ENCODE results near the gene TFF3. TPM values are rescaled to one million over a fixed set of nuclear protein-coding genes. Genes with fewer than 3 reads are reported as not detected.

Gene TFF3
- total and polyA plus RNA-seq, 2 donors = 5.1 to 13.6 TPM

GRCh38 chr21:42276526-42277154 lies 38.6 kb downstream of the TFF3 start:
- WGBS = 96% methylated on average over 17 of the region's 17 CpGs
- DNase-seq (ENCODE audit: low read depth in 6 of 9, low spot score in 9 of 9) = no peak
- H3K36me3 ChIP-seq (ENCODE audit: control insufficient read depth in 2 of 2, insufficient read depth in 2 of 2, low read length in 1 of 2) = peaks cover 63 to 91% of the 10 kb centered on the region in 2 donors
- H3K27ac ChIP-seq (ENCODE audit: low read depth in 1 of 2, low read length in 1 of 2) = no peak overlapping the region
- H3K4me1 ChIP-seq (ENCODE audit: control insufficient read depth in 2 of 2, insufficient read depth in 2 of 2, low read length in 2 of 2) = no peaks in the 10 kb centered on the region
- H3K4me3 ChIP-seq (ENCODE audit: low read length in 2 of 2) = no peak overlapping the region
- no peaks in the 10 kb centered on the region for H3K27me3 ChIP-seq (ENCODE audit: control insufficient read depth in 2 of 2, insufficient read depth in 1 of 2, low read length in 1 of 2)
- no peaks in the 10 kb centered on the region for H3K9me3 ChIP-seq (ENCODE audit: control insufficient read depth in 2 of 2, insufficient read depth in 1 of 2, low read length in 1 of 2)

- no peaks in the 10 kb centered on the region for H3K9me3 ChIP-seq (ENCODE audit: control insufficient read depth in 2 of 2, insufficient read depth in 1 of 2, low read length in 1 of 2)
- H3K4me1 ChIP-seq (ENCODE audit: control insufficient read depth in 2 of 2, insufficient read depth in 2 of 2, low read length in 2 of 2) = no peaks in the 10 kb centered on the region
- 97% methylated on average over 13 of the region's 13 CpGs for WGBS
- H3K27ac ChIP-seq (ENCODE audit: low read depth in 1 of 2, low read length in 1 of 2) = no peak overlapping the region
- no peaks in the 10 kb centered on the region for H3K27me3 ChIP-seq (ENCODE audit: control insufficient read depth in 2 of 2, insufficient read depth in 1 of 2, low read length in 1 of 2)
- no peak for DNase-seq (ENCODE audit: low read depth in 6 of 9, low spot score in 9 of 9)
- no peak overlapping the region for H3K4me3 ChIP-seq (ENCODE audit: low read length in 2 of 2)
- peaks cover 65 to 88% of the 10 kb centered on the region in 2 donors for H3K36me3 ChIP-seq (ENCODE audit: control insufficient read depth in 2 of 2, insufficient read depth in 2 of 2, low read length in 1 of 2)
Observed at GRCh38 chr21:42276076-42276475, 39.1 kb downstream of the TFF3 start.

GRCh38 chr21:42272984-42273600 lies 42.1 kb downstream of the TFF3 start:
- H3K27ac ChIP-seq (ENCODE audit: low read depth in 1 of 2, low read length in 1 of 2) = no peak overlapping the region

GRCh38 chr21:42272109-42272962 lies 42.9 kb downstream of the TFF3 start:
- WGBS = 98% methylated on average over 15 of the region's 15 CpGs
- H3K9me3 ChIP-seq (ENCODE audit: control insufficient read depth in 2 of 2, insufficient read depth in 1 of 2, low read length in 1 of 2) = no peaks in the 10 kb centered on the region
- no peak overlapping the region for H3K4me3 ChIP-seq (ENCODE audit: low read length in 2 of 2)
- peaks cover 43 to 54% of the 10 kb centered on the region in 2 donors for H3K36me3 ChIP-seq (ENCODE audit: control insufficient read depth in 2 of 2, insufficient read depth in 2 of 2, low read length in 1 of 2)
- DNase-seq (ENCODE audit: low read depth in 6 of 9, low spot score in 9 of 9) = no peak
- H3K4me1 ChIP-seq (ENCODE audit: control insufficient read depth in 2 of 2, insufficient read depth in 2 of 2, low read length in 2 of 2) = peaks cover 22 to 25% of the 10 kb centered on the region in 2 donors
- no peaks in the 10 kb centered on the region for H3K27me3 ChIP-seq (ENCODE audit: control insufficient read depth in 2 of 2, insufficient read depth in 1 of 2, low read length in 1 of 2)
- no peak overlapping the region for H3K27ac ChIP-seq (ENCODE audit: low read depth in 1 of 2, low read length in 1 of 2)

More at GRCh38 chr21:42272984-42273600, 42.1 kb downstream of the TFF3 start:
- Histone ChIP-seq H3K4me3 (ENCODE audit: low read length in 2 of 2) (no peak overlapping the region), H3K36me3 (ENCODE audit: control insufficient read depth in 2 of 2, insufficient read depth in 2 of 2, low read length in 1 of 2) (peaks cover 49 to 61% of the 10 kb centered on the region in 2 donors), H3K4me1 (ENCODE audit: control insufficient read depth in 2 of 2, insufficient read depth in 2 of 2, low read length in 2 of 2) (peaks cover 15 to 17% of the 10 kb centered on the region in 2 donors), H3K9me3 (ENCODE audit: control insufficient read depth in 2 of 2, insufficient read depth in 1 of 2, low read length in 1 of 2) (no peaks in the 10 kb centered on the region), H3K27me3 (ENCODE audit: control insufficient read depth in 2 of 2, insufficient read depth in 1 of 2, low read length in 1 of 2) (no peaks in the 10 kb centered on the region)
- 97% methylated on average over 29 of the region's 29 CpGs for WGBS
- no peak for DNase-seq (ENCODE audit: low read depth in 6 of 9, low spot score in 9 of 9)

- WGBS = 98% methylated on average over 6 of the region's 6 CpGs
- H3K4me1 ChIP-seq (ENCODE audit: control insufficient read depth in 2 of 2, insufficient read depth in 2 of 2, low read length in 2 of 2) = peaks cover 26 to 36% of the 10 kb centered on the region in 2 donors
- DNase-seq (ENCODE audit: low read depth in 6 of 9, low spot score in 9 of 9) = no peak
- no peak overlapping the region for H3K27ac ChIP-seq (ENCODE audit: low read depth in 1 of 2, low read length in 1 of 2)
- H3K4me3 ChIP-seq (ENCODE audit: low read length in 2 of 2) = no peak overlapping the region
- H3K27me3 ChIP-seq (ENCODE audit: control insufficient read depth in 2 of 2, insufficient read depth in 1 of 2, low read length in 1 of 2) = no peaks in the 10 kb centered on the region
- peaks cover 31 to 43% of the 10 kb centered on the region in 2 donors for H3K36me3 ChIP-seq (ENCODE audit: control insufficient read depth in 2 of 2, insufficient read depth in 2 of 2, low read length in 1 of 2)
- H3K9me3 ChIP-seq (ENCODE audit: control insufficient read depth in 2 of 2, insufficient read depth in 1 of 2, low read length in 1 of 2) = no peaks in the 10 kb centered on the region
Observed at GRCh38 chr21:42271065-42271464, 44.1 kb downstream of the TFF3 start.

DNA sequence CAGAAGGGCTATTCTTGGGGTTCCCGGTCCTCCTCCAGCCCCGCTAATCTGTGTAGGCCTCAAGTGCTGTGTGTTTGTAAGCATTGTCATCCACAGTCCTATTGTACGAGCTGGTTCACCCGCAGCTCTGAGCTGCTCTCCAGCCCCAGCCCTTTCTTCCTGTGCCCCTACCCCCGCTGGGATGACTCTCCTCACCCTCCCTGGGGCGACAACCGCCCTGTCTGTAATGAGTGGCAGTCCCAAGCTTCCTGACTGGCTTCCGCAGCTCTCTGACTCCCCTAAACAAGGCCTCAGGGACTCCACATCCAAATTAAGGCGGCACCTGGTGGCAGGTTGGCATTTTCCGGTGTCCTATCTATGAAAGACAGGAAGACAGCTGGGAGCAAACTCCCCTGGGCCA lies 45.8 kb downstream of the TFF3 start:
- Histone ChIP-seq H3K4me1 (ENCODE audit: control insufficient read depth in 2 of 2, insufficient read depth in 2 of 2, low read length in 2 of 2) (peaks cover 31 to 48% of the 10 kb centered on the region in 2 donors), H3K36me3 (ENCODE audit: control insufficient read depth in 2 of 2, insufficient read depth in 2 of 2, low read length in 1 of 2) (peaks cover 21 to 29% of the 10 kb centered on the region in 2 donors), H3K4me3 (ENCODE audit: low read length in 2 of 2) (no peak overlapping the region), H3K27ac (ENCODE audit: low read depth in 1 of 2, low read length in 1 of 2) (peak overlapping the region in 1 of 2 donors; percentile 42), H3K9me3 (ENCODE audit: control insufficient read depth in 2 of 2, insufficient read depth in 1 of 2, low read length in 1 of 2) (no peaks in the 10 kb centered on the region), H3K27me3 (ENCODE audit: control insufficient read depth in 2 of 2, insufficient read depth in 1 of 2, low read length in 1 of 2) (no peaks in the 10 kb centered on the region)
- DNase-seq (ENCODE audit: low read depth in 6 of 9, low spot score in 9 of 9) = peak in 2 of 9 donors; percentile 26 to 57
- WGBS = 16% methylated on average over 10 of the region's 10 CpGs

DNA sequence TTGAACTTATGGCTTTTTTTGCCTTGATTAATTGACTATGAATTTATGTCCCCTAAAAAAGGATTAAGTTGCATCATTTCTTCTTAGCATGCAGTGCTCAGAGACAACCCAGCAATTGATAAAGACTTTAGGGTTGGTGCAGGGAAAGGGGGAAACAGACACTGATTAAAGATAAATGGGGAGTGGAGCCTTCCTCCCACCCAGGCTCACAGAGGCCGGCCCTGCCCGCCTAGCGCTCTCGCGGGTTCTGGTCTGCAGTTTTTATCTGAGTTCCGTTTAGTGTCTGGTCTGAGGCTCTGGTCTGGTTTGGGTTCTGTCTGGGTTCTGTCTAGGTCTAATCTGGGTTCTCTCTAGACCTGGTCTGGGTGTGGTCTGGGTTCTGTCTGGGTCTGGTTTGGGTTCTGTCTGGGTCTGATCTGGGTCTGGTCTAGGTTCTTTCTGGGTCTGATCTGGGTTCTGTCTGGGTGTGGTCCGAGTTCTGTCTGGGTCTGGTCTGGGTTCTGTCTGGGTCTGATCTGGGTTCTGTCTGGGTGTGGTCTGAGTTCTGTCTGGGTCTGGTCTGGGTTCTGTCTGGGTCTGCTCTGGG lies 48.1 kb downstream of the TFF3 start:
- WGBS = 75% methylated on average over 7 of the region's 7 CpGs
- no peak for DNase-seq (ENCODE audit: low read depth in 6 of 9, low spot score in 9 of 9)
- H3K27me3 ChIP-seq (ENCODE audit: control insufficient read depth in 2 of 2, insufficient read depth in 1 of 2, low read length in 1 of 2) = no peaks in the 10 kb centered on the region
- H3K4me1 ChIP-seq (ENCODE audit: control insufficient read depth in 2 of 2, insufficient read depth in 2 of 2, low read length in 2 of 2) = peaks cover 32 to 57% of the 10 kb centered on the region in 2 donors
- no peak overlapping the region for H3K4me3 ChIP-seq (ENCODE audit: low read length in 2 of 2)
- H3K36me3 ChIP-seq (ENCODE audit: control insufficient read depth in 2 of 2, insufficient read depth in 2 of 2, low read length in 1 of 2) = peaks cover 9 to 16% of the 10 kb centered on the region in 2 donors
- H3K27ac ChIP-seq (ENCODE audit: low read depth in 1 of 2, low read length in 1 of 2) = no peak overlapping the region
- no peaks in the 10 kb centered on the region for H3K9me3 ChIP-seq (ENCODE audit: control insufficient read depth in 2 of 2, insufficient read depth in 1 of 2, low read length in 1 of 2)

GRCh38 chr21:42265231-42265812 lies 49.9 kb downstream of the TFF3 start:
- no peak overlapping the region for H3K27ac ChIP-seq (ENCODE audit: low read depth in 1 of 2, low read length in 1 of 2)
- peak in 1 of 9 donors; percentile 57 for DNase-seq (ENCODE audit: low read depth in 6 of 9, low spot score in 9 of 9)
- H3K4me1 ChIP-seq (ENCODE audit: control insufficient read depth in 2 of 2, insufficient read depth in 2 of 2, low read length in 2 of 2) = peaks cover 32 to 60% of the 10 kb centered on the region in 2 donors
- H3K36me3 ChIP-seq (ENCODE audit: control insufficient read depth in 2 of 2, insufficient read depth in 2 of 2, low read length in 1 of 2) = peaks cover 8 to 17% of the 10 kb centered on the region in 2 donors
- no peaks in the 10 kb centered on the region for H3K27me3 ChIP-seq (ENCODE audit: control insufficient read depth in 2 of 2, insufficient read depth in 1 of 2, low read length in 1 of 2)
- no peaks in the 10 kb centered on the region for H3K9me3 ChIP-seq (ENCODE audit: control insufficient read depth in 2 of 2, insufficient read depth in 1 of 2, low read length in 1 of 2)
- 60% methylated on average over 12 of the region's 12 CpGs for WGBS
- no peak overlapping the region for H3K4me3 ChIP-seq (ENCODE audit: low read length in 2 of 2)

Measured in thymus (tissue), 11 donors.